NCI-H2227 (cell line): ENCODE data around the gene CPXM1.

Experiments
- DNase-seq: peaks from one replicate; lab custom pipeline; 2025; ENCODE audit not compliant: unreplicated experiment; lab: John Stamatoyannopoulos, UW

CPXM1 gene

DNA sequence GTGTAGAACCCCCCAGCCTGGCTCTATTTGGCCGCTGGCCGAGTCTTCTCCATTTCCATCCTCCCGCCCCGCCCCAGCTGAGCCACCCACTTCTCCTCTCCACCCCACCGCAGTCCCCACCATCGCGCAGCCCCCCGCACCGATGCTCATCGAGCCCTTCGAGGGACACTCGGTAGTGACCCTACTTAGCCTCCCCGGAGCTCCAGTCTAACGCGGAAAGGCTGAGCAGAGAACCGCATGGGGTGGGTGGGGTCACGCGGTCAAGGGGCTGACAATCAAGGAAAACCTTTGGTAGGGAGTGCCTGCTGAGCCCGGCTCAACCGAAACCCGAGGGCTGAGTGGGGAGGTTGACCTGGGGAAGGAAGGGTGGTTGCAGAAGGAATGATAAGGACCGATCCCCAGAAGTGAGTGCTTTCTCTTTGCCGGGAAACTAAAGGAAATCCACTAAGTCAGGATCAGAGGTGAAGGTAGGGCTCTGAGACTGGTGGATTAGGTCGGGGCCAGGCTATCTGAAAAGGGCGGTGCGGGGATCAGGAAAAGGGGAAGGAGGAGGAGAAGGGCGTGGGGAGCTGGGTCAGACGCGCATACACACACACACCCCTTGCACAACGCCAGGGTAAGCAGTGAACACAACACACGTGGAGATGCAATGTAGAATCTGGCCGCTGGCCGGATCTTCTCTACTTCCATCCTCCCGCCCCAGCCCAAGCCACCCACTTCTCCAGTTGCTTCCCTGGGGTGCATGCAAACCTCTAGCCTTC lies 49.8 kb downstream of the CPXM1 start:
- no peak for DNase-seq

DNA sequence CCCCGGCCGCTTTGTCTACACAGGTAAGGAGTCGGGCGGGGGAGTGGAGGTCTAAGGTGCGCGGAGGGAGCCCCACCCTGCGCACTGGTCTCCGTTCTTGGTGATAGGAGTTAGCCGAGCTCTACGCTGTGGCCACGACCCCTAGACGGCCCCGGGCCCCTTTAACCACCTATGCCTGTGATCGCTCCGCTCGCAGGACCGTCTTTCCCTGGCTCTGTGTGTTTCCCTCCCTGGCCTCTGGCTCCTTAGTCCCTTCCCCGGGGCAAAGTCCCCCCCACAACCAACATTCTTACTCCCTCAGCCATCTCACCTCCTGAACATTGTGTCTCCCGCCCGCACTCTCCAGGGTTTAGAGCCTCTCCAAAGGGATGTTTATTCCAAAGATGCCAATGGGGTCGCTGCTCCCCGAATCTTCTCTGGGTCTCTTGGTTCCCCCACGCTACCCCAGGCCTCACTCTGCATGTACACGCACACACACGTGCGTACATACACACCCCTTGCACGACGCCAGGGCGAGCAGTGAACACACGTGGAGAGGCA lies 50.4 kb downstream of the CPXM1 start:
- DNase-seq = no peak

DNA sequence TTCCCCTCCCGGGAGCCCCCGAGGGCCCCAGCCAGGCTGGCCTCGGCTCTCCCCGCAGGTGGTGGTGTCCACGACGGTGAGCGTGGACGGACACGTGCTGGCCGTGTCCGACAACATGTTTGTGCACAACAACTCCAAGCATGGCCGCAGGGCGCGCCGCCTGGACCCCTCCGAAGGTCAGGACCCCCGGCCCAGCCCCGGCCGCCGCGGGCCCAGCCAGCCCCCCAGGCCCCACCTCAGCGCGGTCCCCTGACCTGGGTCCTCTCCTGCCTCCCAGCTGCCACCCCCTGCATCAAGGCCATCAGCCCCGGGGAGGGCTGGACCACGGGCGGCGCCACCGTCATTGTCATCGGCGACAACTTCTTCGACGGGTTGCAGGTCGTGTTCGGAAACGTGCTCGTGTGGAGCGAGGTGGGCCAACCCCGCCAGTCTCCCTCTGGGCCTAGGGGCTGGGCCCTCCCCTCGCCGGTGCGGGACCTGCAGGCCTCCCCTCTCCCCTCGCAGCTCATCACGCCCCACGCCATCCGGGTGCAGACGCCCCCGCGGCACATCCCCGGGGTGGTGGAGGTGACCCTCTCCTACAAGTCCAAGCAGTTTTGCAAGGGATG lies 51.0 kb downstream of the CPXM1 start:
- no peak for DNase-seq

DNA sequence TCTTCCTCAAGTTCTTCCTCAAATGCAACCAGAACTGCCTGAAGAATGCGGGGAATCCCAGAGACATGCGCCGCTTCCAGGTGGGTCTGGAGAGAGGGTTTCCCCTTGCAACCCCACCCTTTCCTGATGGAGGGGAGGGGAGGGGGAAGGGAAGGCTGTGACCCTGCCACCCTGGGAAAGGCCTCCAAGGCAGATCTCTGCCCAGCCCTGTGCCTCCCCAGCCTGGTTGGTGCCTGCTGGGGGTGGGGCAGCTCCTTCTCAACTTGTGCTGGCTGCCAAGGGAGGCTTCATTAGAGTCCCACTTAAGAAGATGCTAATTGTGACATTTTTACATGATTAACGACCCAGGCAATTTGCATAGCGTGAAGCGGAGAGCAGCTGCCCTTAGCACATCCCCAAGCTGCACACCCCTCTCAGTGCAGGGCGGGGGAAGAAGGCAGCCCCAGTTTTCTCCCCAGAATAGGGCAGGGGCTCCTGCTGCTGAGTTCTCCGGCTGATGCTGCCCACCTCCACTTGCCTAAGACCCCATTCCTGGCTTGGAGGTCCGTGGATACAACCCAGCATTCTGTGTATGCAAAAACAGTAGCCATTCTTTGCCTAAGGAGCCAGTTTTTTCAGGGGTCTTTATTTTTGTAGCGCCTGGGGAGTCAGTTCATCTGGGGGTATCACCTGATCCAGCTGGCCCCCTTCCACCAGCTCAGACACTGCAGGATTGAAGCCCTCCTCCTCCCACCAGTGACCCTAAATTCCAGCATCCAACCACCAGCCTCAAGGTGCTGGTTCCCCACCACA lies 51.7 kb downstream of the CPXM1 start:
- no peak for DNase-seq

DNA sequence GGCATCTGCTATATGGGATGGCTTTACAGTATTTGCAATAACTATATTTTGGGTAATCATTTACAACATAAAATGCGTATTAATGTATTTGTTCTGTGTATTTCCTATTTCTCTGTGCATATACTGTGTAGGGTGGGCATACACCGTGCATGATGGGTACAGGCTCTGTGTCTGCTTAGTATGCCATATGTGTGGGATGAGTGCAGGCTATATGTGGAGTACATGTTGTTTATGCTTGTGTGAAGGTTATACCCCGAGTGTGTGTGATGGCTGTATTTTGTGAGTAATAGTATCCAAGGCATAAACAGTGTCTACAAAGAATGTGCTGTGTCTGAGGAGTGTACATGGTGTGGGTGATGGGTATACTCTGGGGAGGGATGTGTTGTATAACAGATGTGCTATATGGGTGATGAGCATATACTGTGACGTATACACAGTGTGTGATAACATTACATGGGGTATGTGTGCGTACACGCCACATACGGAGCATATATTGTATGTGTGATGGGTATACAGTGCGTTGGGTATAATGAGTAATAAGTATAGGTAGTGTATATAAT lies 52.7 kb downstream of the CPXM1 start:
- no peak for DNase-seq

DNA sequence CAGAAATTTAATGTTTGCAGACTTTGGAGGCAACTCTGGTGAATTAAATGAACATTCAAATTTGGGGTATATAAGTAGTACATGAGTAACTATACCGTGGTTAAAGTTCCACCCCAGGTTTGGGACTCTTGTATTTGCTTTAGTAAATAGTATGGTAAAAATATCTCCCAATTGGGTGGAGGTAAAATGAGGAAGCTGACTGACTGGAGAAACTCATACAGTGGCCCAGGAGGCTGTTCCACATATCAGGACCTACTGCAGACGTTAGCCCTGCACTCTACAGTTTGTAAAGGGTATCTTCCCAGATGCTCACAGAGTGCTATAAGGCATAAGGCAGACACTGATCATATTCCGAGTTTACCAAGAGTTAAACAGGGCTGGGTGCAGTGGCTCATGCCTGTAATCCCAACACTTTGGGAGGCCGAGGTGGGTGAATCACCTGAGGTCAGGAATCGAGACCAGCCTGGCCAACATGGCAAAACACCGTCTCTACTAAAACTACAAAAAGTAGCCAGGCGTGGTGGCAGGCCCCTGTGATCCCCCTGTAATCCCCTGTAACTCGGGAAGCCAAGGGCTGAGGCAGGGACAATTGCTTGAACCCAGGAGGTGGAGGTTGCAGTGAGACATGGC lies 53.7 kb downstream of the CPXM1 start:
- DNase-seq = no peak

DNA sequence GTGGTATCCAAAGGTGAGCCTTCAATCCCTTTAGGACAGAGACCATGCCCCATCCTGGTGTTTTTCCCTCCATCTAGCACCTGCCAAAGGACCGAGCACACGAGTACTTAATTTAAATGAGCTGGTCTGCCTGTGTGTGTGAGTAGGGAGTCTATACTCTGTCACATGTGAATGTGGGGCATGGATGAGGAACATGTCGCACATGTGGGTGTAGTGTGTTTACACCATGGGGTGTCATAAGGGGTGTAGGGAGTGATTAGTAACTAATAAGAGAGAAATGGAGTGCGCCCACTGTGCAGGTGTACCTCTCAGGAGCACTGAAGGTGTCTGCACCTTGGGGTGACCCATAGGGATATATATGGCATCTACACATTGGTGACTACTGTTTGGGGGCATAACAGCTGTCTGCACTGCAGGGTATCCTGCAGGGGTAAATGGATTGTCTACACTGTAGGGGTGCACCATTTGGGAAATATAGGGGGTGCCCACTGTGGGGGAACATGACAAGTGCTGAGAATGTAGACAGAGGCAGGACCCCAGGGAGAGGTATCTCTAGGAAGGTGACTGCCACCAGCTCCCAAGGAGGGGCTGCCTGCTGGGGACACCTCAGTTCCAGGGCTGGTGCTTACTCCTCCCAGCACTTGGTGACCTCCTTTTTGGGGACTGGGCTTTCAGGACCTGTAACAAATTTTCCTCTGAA lies 54.3 kb downstream of the CPXM1 start:
- no peak for DNase-seq

DNA sequence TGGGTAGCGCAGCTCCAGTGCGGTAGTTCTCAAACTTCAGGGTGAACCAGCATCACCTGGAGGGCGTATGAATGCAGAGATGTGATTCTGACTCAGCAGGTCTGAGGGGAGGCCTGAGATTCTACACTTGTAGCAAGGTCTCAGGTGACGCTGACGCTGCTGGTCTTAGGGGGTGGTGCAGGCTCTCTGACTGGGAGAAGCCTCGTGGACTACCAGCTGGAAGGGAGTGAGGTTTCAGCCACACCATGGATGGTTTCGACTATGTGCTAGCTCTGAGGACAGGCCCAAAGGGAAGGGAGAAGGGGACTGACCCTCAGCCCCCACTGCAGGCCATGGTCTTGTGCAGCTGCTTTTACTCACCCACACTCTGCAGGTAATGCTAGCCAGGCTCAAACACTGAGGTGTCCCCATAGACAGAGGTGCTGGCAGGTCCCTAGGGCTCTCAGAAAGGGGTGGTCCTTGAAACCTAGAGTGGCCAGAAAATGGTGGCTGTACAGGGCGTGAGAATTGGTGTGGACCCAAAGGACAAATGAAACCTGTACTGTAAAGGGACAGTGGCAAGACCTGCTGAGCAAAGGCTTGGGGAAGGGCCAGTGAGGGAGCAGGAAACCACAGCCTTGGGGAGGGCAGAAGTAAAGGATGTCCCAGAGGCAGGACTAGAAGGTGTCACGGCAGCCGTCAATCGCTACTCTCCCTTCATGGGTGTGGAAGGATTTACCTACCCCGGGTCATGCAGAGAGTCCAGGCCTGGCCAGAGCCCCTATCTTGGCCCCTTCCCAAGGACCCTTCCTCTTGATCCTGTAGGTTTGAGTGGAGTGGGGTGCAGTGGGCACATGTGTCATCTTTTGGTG lies 55.1 kb downstream of the CPXM1 start:
- DNase-seq = no peak
